GM03348 (cell line): ENCODE data around the gene IFNL1.
A peak's percentile ranks its signal among the peaks of the same experiment; 100 is the strongest.
"Not testable (repeated sequence)": the region's sequence is repeated elsewhere in the genome, so short reads cannot be mapped to it uniquely, and the experiment has no call there.

ENCODE experiments used
- DNase-seq: peaks from one replicate; pipeline ENCODE4 v3.0.0; 2012; ENCODE audit warnings: low spot score

Gene IFNL1

DNA sequence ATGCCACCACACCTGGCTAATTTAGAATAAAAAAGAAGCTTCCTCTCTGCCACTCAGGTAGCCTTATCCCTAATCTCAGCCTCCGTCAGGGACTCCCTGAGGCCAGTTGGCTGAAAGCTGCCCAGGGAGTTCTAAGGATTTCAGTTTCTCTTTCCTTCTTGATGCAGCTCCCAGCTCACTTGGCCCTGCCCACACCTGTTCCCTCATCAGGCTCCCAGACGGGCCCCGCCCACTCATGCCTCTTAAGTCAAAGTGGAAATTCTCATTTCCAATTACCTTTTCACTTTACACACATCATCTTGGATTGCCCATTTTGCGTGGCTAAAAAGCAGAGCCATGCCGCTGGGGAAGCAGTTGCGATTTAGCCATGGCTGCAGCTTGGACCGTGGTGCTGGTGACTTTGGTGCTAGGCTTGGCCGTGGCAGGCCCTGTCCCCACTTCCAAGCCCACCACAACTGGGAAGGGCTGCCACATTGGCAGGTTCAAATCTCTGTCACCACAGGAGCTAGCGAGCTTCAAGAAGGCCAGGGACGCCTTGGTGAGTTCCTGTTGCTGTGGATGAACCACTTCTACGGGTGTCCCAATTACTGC, at the start of gene IFNL1:
Gene IFNL1 (plus strand): TSS at position 353 of the 591 bp plus-strand sequence. CDS start 15 bp downstream, at position 368.
- no peak for DNase-seq

DNA sequence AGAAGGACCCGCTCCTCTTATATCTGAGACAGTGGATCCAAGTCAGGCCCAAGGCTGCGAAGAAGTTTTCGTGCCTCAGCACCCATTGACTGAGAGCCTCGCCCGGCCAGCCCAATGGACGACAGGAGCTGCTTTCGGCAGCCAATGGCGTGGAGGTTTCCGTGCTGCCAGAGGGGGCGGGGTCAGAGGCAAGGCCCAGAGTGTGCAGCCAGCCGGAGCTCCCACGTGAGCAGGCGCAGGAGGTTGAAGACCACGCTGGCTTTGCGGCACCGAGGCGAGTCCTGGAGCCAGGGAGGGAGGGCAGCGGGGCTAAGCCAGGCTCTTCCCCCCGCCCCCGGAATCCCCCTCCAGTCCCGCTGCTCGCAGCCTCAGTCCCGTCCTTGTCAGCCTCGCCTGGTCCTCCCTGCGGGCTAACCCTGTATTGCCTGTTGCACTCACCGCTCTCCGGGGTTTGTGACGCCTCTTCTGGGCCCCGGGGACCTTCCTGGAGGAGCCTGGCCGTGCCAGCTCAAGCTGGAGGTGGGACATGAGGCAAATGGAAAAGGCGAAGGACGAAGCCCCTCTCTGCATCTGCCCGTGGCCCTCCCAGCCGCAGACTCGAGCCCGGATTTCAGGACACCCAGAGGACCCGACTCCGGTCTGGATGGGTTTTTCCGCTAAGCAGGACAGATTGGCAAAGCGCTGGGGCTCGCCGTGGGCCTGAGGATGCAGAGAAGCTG, 49.1 kb upstream of the IFNL1 start:
- no peak for DNase-seq

- DNase-seq = peak; percentile 34
Observed at GRCh38 chr19:39247701-39248664, 48.2 kb upstream of the IFNL1 start.

DNA sequence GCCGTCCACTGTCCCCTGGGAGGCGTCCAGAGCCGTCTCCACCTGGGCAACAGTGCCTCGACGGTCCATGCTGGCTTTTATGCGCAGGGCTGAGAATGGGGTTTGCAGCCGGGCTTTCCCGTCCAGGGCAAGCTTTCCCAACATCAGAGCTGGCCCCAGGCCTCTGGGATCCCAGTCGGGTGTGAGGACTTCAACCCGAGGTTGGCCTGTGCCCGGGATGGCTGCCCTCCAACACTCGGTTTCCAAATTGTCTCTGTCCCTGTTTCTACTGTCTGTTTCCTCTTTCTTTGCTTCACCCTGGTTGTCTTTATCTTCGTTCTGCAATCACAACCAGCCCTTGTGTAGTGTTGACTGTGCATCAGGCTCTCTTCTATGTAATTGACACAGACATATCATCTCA, 47.4 kb upstream of the IFNL1 start, which contains the start of gene IFNL4:
Gene IFNL4 (minus strand): TSS at position 51 of the 400 bp plus-strand sequence.
- DNase-seq = no peak

DNA sequence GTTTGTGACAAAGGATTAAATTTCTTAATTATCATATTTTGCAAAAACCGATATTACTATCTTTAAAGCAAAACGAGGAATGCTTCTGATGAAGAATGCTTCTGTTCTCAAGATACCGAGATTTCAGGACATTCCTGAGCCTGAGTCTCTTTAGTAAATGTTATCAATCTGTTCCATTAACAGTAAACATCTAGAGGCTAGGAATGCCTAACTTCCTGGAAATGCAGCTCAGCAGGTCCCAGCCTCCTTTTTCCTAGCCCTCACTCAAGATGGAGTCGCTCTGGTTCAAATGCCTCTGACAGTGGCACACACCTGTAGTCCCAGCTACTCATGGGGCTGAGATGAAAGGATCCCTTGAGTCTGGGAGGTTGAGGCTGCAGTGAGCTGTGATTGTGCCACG, 45.1 kb upstream of the IFNL1 start:
- DNase-seq = no peak

DNA sequence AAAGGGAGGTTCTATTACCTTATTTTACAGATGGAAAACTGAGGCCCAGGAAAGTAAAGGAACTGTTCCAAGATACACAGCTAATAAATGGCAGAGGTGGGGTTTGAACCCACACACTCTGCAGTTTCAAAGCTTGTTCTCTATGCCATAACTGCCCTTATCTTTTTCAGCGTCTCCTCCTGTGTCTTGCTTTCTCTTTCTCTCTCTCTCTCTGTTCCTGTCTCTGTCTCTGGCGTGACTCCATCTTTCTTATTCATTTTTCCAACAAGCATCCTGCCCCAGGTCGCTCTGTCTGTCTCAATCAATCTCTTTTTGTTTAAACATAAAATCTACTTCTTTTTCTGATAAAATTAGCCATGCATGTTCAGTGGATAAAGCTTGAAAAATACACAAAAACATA, 44.4 kb upstream of the IFNL1 start:
- DNase-seq = no peak

- no peak for DNase-seq
Observed at GRCh38 chr19:39252458-39252857, 43.7 kb upstream of the IFNL1 start.

DNA sequence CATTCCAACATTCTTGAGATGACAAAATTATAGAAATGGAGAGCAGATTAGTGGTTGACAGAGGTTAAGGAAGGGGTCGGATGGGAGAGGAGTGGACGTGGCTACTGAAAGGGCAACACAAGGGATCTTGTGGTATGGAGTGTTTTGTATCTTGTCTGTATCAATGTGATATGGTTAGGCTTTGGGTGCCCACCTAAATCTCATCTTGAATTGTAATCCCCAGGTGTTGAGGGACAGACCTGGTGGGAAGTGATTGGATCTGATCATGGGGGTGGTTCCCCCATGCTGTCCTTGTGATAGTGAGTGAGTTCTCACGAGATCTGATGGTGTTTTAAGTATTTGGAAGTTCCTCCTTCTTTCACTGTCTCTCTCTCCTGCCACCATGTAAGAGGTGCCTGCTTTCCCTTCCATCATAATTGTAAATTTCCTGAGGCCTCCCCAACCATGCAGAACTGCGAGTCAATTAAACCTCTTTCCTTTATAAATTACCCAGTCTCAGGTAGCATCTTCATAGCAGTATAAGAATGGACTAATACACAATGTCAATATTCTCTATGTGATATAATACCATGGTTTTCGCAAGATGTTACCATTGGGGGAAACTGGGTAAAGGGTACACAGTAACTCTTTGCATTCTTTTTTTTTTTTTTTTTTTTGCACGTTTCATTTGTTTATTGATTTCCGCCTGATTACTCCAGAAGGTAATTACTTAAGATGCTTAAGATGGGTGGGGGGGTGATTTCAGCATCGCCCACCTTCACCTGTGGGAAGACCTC, 42.6 kb upstream of the IFNL1 start:
- no peak for DNase-seq

DNA sequence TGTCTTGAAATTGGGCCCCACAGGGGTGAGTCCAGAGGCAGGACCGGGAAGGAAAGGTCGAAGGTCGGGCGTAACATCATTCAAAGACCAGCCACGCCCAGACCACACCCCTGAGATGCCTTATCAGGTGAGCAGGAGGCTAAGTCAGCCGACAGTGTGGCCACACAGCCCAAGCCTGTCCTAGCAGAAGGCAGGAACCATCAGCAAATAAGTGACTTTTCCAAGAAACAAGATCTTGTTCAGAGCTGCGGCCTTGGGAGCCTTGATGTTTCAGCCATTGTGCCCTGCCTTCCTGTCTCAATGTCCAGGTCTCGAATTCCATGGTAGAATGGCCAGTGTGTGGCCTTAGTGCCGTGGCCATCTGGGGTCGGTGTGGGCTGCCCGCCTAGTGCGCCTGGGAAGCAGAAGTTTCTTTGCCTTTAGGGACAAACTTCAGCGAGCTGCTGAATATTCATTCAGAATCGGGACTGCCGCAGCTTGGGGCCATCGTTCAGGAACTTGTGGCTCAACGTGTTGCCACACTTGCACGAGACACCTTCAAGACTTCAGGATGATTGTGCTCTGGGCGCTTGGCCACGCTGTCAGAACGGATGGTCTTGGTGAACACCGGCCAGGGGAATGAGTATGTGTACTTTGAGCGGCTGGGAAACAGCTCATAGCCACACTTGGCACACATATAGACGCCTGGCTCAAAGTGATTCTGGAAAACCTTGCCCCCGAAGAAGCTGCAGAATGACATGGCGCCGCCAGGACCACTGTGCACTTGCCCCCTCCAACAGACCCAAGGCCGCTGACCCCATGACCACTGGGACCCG, 41.5 kb upstream of the IFNL1 start:
- no peak for DNase-seq

- DNase-seq = no peak
Observed at GRCh38 chr19:39257227-39257626, 39.0 kb upstream of the IFNL1 start.

- no peak for DNase-seq
Observed at GRCh38 chr19:39261704-39262103, 34.5 kb upstream of the IFNL1 start.

DNA sequence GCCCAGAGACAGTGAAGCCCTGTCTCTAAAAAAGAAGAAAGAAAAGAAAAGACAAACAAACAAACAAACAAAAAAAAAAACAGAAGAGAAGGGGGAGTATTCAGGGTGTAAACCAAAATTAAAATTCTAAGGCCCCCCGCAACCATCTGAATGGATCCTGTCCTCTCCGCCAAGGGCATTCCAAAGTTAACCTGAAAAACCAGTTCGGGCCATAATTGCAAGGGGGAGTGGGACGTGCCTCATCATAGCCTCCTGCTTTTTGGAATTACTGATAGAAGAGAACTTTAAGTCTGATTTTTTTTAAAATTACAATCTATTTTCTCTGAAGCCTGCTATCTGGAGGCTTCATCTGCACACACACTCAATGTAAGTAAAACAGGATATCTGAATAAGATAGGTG, 33.7 kb upstream of the IFNL1 start:
- no peak for DNase-seq

DNA sequence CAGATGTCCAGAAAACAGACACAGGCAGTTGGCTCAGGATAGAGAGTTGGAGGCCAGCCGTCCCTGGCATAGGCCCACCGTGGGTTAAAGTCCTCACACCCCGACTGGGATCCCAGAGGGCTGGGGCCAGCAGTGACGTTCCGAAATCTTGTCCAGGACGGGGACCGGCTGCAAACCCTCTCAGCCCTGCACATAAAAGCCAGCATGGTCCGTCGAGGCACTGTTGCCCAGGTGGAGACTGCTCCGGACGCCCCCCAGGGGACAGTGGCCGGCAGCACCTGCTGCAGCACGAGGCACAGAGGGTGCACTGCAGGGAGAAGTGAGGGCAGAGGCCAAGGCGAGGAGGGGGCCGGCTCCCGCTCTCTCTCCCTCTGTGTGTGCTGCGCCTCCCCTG, 32.3 kb upstream of the IFNL1 start:
- no peak for DNase-seq

DNA sequence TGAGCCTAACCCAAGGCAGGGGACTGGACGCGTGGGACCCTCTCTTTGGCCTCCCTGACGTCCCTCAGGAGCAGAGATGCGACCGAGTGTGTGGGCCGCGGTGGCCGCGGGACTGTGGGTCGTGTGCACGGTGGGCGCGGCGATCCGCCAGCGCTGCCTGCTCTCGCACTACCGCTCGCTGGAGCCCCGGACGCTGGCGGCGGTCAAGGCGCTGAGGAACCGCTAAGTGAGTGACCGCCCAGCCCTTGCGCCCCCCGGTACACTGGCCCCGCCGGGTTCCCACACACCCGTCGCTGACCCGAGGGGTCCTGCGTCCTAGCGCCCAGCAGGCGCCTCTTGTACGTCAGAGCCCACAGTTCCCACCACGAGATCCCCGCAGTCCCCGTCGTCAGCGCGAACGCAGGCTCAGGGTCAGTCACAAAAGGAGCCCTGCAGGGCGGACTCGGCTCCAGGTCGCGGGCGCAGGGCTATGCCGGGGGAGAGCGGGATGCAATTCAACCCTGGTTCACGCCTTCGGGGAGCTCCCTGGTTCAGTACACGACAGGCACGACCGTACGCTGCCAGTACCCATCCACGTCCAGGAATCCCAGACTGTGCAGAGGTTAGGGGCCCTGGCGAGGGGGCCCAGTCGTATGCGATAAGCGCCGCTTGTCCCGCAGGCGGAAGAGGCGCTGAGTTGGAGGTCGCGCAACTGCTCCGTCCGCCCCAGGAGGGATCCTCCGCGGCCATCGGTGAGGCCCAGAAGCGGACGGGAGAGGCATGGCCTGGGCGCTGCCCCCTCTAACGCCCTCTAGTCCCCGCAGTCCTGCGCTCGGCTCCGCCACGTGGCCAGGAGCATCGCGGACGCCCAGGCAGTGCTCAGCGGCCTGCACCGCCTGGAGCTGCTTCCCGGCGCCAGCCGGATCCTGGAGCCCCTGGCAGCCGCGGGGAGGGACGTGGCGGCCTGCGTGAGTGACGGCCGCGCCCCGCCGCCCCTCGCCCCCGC, 31.6 kb upstream of the IFNL1 start:
- no peak for DNase-seq

GRCh38 chr19:39265321-39265916, 30.8 kb upstream of the IFNL1 start:
- no peak for DNase-seq

GRCh38 chr19:39268085-39268484, 28.1 kb upstream of the IFNL1 start, which contains the start of gene IFNL2:
IFNL2 (plus strand) TSS chr19:39268396; CDS start chr19:39268569, 173 bp downstream.
- not testable (repeated sequence) for DNase-seq

GRCh38 chr19:39268531-39269223, 27.5 kb upstream of the IFNL1 start:
- DNase-seq = not testable (repeated sequence)

- not testable (repeated sequence) for DNase-seq
Observed at GRCh38 chr19:39269369-39269768, 26.8 kb upstream of the IFNL1 start.
